ENCODE results near the gene SPTBN1.

DNA sequence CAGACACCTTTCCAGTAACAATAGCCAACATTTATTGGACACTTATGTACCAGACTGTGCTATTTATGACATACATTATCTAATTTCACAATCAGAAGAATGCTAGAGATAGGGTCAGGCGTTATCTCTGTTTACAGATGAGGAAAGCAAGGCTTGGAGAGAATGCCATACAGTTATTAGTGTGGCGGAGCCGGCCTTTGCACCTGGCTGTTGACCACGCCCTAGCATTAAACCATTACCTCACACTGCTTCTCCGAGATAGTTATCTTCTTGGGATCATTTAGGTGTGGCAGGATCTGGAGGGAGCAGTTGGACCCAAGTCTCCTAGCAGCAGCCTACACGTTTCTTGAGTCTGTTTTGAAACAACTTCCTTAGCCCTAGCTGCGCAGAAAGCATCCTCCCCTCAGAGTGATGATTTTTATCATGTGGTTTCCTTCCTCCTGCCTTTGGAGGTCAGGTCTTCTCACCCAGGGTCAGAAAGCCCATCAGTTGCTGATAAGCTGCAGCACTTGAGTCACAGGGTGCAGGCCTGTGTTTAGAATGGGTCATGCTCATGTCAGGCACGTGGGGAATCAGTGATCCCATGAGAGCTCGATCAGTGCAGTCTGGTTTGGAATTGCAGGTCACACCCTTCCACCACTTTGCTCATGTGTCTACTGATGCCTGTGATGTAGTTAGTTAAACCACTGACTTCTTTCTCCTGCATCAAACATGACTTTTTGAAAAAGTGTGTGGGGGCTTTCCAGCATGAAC is 118.2 kb downstream of the SPTBN1 start:
- TF ChIP-seq CTCF (IDR thresholded peaks at IDR 0.05; ENCODE audit: low read depth, low read length) (no peak), POLR2A (IDR thresholded peaks at IDR 0.05; ENCODE audit: extremely low read depth, insufficient read length) (no peak), MYC (IDR thresholded peaks at IDR 0.05; ENCODE audit: low read depth, low read length) (peak; percentile 53)
